ENCODE results near the gene ADAR.

The ADAR gene

DNA sequence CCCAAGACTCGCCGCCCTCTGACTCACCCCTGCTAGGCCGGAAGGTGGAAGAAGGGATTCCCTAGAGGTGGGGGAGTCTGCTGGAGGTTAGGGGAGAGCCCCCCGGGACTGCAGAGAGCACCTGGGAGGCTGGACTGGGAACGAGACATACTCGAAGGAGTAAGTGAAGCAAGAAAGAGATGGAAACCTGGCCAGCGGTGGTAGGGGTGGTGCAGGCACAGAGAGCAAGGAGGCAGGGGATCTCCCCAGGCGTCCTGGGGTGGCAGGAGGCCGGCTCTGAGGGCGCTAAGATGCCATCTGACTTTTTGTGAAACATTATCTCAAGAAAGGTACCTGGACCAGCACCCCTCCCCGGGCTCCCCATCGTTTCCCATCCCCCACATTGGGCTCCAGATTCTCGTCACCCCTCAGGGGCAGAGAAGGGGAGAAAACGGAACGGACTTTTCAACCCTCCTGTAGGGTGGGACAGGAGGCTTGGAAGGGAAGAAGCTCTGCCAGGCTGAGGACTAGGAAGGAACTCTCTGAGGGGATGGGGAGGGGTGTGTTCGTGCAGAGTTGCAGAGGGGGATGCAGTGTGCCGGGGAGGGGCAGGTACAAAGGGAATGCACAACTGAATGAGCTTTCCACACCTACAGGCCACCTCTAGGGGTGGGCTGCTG is 39.7 kb downstream of the ADAR start:
- in situ Hi-C loops (cut with HindIII; ENCODE audit: low pct_ligation_motif_present, low pct_unique_long_range_greater_than_20kb, low sequenced_read_pairs): no loop called here
- DNase-seq: no peak

GRCh38 chr1:154567386-154568156 is 40.4 kb downstream of the ADAR start, which contains the start of gene CHRNB2:
Gene CHRNB2 (plus strand): TSS chr1:154567778. CDS start chr1:154568045, 267 bp downstream.
- in situ Hi-C loops (cut with HindIII; ENCODE audit: low pct_ligation_motif_present, low pct_unique_long_range_greater_than_20kb, low sequenced_read_pairs): no loop called here
- peak; percentile 80 for DNase-seq

- in situ Hi-C loops (cut with HindIII; ENCODE audit: low pct_ligation_motif_present, low pct_unique_long_range_greater_than_20kb, low sequenced_read_pairs): no loop called here
- no peak for DNase-seq
Observed at GRCh38 chr1:154565876-154566275, 42.1 kb downstream of the ADAR start.

GRCh38 chr1:154559466-154560044 is 48.4 kb downstream of the ADAR start:
- peak; percentile 92 for DNase-seq
- in situ Hi-C loops (cut with HindIII; ENCODE audit: low pct_ligation_motif_present, low pct_unique_long_range_greater_than_20kb, low sequenced_read_pairs): no loop called here

DNA sequence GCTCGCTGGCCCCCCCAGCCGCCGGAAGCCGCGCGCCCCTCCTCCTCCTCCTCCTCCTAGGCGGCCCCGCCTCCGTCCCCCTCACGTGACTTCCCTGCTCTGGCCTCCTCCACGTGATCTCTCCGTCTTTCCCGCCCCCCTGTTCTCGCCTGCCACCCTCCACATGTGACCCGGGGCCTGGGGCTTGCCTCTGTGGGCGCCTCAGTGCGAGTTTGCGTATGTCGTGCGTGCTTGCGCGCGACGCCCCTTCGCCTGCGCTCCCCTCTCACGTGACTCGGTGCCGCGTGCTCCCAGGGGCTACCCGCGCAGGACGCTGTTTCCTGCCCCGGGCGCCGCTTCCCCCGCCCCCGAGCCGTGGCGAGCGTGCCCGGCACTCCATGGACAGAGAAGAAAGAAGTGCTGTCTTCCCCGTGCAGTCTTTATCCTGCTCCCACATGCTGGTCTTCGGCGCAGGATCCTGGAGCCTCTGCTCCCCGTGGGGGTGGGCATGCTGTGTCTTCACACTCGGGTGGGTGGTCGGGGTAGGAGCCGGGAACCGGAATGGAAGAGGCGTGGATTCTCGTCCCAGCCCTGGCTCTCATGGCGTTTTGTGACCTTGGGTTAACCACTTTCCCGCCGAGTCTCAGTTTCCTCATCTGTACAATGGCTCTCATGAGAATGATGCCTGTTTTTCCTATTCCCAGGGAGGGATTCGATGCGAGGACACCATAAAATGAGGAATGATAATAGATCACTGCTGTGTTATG is 49.1 kb downstream of the ADAR start:
- in situ Hi-C loops (cut with HindIII; ENCODE audit: low pct_ligation_motif_present, low pct_unique_long_range_greater_than_20kb, low sequenced_read_pairs): no loop called here

GRCh38 chr1:154557939-154558719 is 49.9 kb downstream of the ADAR start, which contains the start of gene UBE2Q1:
Gene UBE2Q1 (minus strand): TSS chr1:154558662. CDS start chr1:154558553, 109 bp downstream.
- DNase-seq: peak; percentile 39
- in situ Hi-C loops (cut with HindIII; ENCODE audit: low pct_ligation_motif_present, low pct_unique_long_range_greater_than_20kb, low sequenced_read_pairs): no loop called here

More for the DNA sequence above, 49.1 kb downstream of the ADAR start:
- peak; percentile 99 for DNase-seq

- DNase-seq: no peak
Observed at GRCh38 chr1:154557248-154557938, 50.6 kb downstream of the ADAR start.

GRCh38 chr1:154556422-154556821 is 51.6 kb downstream of the ADAR start:
- in situ Hi-C loops (cut with HindIII; ENCODE audit: low pct_ligation_motif_present, low pct_unique_long_range_greater_than_20kb, low sequenced_read_pairs): no loop called here
- DNase-seq: no peak

More at GRCh38 chr1:154557248-154557938, 50.6 kb downstream of the ADAR start:
- in situ Hi-C loops (cut with HindIII; ENCODE audit: low pct_ligation_motif_present, low pct_unique_long_range_greater_than_20kb, low sequenced_read_pairs): no loop called here

GRCh38 chr1:154553056-154554030 is 54.6 kb downstream of the ADAR start:
- no peak for DNase-seq
- in situ Hi-C loops (cut with HindIII; ENCODE audit: low pct_ligation_motif_present, low pct_unique_long_range_greater_than_20kb, low sequenced_read_pairs): no loop called here

DNA sequence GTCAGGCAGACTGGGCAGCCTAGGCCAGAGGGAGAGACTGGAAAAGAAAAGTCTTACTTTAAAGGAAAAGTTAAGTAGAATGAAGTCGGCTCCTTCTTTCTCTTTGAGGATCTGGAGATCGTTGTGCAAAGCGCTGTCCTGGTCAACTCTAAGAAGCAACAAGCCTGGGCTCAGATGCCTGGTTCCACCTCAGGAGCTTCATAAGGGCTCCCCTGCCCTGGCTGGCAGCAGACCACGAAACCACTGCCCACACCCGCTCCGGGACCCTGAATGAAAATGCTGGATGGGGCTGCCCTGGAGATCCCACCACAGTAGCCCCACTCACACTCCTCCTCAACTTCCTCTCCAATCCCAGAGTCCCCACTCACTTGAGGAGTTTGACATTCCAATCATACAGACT is 56.0 kb downstream of the ADAR start:
- no peak for DNase-seq
- in situ Hi-C loops (cut with HindIII; ENCODE audit: low pct_ligation_motif_present, low pct_unique_long_range_greater_than_20kb, low sequenced_read_pairs): no loop called here

DNA sequence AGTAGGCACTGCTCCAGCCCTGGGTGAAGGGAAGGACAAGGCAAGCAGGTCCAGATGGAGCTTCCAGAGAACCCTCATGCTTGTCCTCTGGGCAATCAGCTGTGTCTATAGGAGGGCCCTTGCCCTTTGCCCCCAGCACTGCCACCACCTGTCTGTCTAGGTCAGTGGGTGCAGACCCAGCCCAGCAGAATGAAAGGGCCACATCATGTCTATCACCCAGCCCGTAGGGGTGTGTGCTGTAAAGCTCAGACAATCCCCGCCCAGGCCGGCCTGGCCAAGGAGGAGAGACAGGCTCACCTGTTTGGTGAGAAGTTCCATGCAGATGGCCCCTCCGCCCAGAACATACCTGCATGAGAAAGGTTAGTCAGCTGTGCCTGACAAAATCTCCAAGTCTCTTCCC is 56.5 kb downstream of the ADAR start:
- DNase-seq: no peak
- in situ Hi-C loops (cut with HindIII; ENCODE audit: low pct_ligation_motif_present, low pct_unique_long_range_greater_than_20kb, low sequenced_read_pairs): no loop called here

- in situ Hi-C loops (cut with HindIII; ENCODE audit: low pct_ligation_motif_present, low pct_unique_long_range_greater_than_20kb, low sequenced_read_pairs): no loop called here
- DNase-seq: no peak
Observed at GRCh38 chr1:154550657-154551056, 57.3 kb downstream of the ADAR start.

DNA sequence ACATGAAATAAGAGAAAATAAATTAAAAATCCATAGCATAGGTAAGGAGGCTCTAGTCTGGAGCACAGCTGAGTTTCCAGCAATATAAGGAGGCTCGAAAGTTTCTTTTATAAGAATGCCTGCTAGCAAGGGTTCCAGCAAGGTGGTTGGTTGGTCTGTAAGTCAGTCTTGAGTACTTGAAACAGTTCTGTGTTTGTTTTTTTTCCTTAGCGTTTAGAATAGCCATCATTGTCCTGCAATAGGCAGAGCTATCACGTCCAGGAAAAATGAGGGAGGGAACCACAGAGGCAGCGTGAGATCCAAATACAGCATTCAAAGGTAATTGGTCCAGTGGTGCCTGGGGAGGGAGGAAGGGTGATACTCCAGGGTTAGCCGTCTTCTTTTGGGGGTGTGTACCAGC is 57.9 kb downstream of the ADAR start:
- DNase-seq: no peak
- in situ Hi-C loops (cut with HindIII; ENCODE audit: low pct_ligation_motif_present, low pct_unique_long_range_greater_than_20kb, low sequenced_read_pairs): no loop called here

DNA sequence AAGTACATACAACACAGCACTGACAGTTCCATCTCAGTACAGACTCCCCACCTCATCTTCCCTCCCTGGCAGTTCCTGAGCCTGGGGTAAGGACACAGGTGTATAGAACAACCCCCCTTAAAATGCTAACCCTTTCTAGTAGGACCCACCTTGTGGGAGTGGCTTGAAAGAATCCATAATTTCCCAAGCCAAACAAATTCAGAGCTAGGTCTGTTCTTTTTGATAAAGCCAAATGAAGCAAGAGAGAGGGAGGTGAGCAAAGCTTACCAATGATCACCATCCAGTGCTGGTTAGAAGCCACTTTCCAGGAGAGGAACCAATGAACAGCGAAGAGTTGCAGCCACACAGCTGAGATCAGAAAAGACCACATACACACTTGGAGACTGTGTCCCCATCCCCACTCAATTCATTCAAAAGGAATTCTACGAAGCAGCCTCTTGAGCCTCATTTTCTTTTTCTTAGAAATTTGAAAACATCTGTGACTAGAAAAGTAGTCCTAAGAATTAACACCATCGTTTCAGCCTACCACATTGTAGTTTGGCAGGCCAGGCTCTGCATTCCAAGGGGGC is 58.7 kb downstream of the ADAR start:
- in situ Hi-C loops (cut with HindIII; ENCODE audit: low pct_ligation_motif_present, low pct_unique_long_range_greater_than_20kb, low sequenced_read_pairs): no loop called here

GRCh38 chr1:154548028-154548427 is 60.0 kb downstream of the ADAR start:
- in situ Hi-C loops (cut with HindIII; ENCODE audit: low pct_ligation_motif_present, low pct_unique_long_range_greater_than_20kb, low sequenced_read_pairs): no loop called here
- no peak for DNase-seq

More for the DNA sequence above, 58.7 kb downstream of the ADAR start:
- no peak for DNase-seq

DNA sequence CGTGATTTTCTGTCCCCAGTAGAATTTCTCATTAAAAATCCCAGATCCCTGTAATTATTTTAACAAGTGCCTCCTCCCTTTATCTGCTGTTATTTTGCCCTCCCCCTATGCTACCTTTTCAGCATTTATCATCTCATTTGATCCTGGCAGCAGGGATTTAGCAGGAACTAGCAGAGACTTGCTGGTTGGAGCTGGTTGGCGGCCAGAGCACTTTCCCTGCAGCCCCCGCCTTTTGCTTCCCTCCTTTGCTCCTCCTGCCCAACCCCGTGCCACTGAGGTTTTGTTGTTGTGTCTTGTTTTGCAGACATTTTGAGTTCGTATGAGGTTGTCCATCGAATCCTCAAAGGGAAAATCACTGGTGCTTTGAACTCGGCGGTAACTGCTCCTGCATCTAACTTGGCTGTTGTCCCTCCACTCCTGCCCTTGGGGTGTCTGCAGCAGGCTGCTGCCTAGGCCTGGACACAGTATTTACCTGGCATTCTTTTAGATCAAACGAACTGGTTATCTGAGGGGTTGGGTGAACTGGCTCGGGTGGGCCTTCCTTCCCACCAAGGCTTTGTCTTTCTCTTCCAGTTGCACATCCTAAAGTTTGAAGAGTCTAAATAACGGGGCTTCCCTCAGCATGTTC is 60.8 kb downstream of the ADAR start:
- DNase-seq: no peak
- in situ Hi-C loops (cut with HindIII; ENCODE audit: low pct_ligation_motif_present, low pct_unique_long_range_greater_than_20kb, low sequenced_read_pairs): no loop called here

Measured in ACHN (cell line).